ENCODE results near the gene CDH15.

DNA sequence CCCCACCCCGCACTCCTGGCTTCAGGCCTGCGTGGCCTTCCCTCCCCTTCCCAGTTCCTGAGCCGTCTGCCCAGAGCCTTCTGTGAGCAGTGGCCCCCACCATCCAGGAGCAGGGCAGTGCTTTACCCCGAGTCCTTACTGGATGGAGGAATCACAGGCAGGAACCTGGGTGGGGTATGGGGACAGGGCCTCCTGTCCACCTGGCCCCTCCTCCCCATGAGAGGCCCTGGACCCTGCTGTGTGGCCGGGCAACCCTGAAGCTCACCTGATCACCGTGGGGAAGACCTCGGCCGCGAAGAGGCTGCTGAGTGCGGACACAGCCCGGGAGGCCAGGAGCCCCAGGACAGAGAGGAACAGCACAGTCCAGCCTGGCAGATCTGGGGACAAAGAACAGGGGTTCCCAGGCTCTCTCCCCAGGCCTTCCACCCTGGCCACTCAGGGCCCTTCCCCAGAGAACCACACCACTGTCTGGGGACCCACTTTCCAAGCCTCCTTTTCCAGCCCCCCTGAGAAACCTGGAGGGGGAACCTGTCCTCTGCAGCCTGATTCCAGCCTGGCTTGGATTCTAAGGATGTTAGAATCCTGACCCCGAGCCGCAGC lies 25.6 kb downstream of the CDH15 start:
- TF ChIP-seq CTCF (IDR thresholded peaks at IDR 0.05) (no peak), EZH2 (IDR thresholded peaks at IDR 0.05; ENCODE audit: borderline replicate concordance, insufficient read depth, low read depth, low read length, poor library complexity, severe bottlenecking) (no peak)
